DOHH2 (cell line): ENCODE measurements around the gene NCAM2.

Source experiments
- CTCF ChIP-seq: fragments of 200-600 bp; sonication (generic); IDR thresholded peaks from one replicate; pipeline ENCODE4 v1.5.1; 2014; ENCODE audit warnings: antibody characterized with exemption, mild to moderate bottlenecking, low read depth, low read length; ENCODE audit not compliant: poor library complexity, severe bottlenecking
- EZH2phosphoT487 ChIP-seq: fragments of 200-600 bp; sonication (generic); IDR thresholded peaks from 2 replicates; pipeline ENCODE4 v1.6.1; 2017; ENCODE audit warnings: borderline replicate concordance, mild to moderate bottlenecking, antibody characterized with exemption, low read length, moderate library complexity, mixed read lengths

GRCh38 chr21:21147374-21147745 is 149.2 kb downstream of the NCAM2 start:
- TF ChIP-seq CTCF (no peak), EZH2phosphoT487 (no peak)
